SK-N-SH treated with all-trans-retinoic acid at 6 μM for 48 hours (cell line): ENCODE results near the gene ABCC4.

Experiments
- ATAC-seq: fragments of 200-7000 bp; cut with Tn5 transposase; 3 replicates; pipeline ENCODE4 v1.9.1; 2020; ENCODE audit warnings: mild to moderate bottlenecking, moderate library complexity
- ARNTL ChIP-seq: fragments of 450-650 bp; formaldehyde crosslinking; IDR thresholded peaks from 2 replicates; pipeline ENCODE4 v1.5.0; 2020; ENCODE audit warnings: low read depth, mild to moderate bottlenecking, moderate library complexity, borderline replicate concordance
- BACH2 ChIP-seq: fragments of 250-450 bp; sonication (Bioruptor Pico); IDR thresholded peaks from 2 replicates; pipeline ENCODE4 v1.9.0; 2021; ENCODE audit warnings: mild to moderate bottlenecking, borderline replicate concordance
- CSDC2 ChIP-seq: fragments of 250-450 bp; sonication (Bioruptor Pico); IDR thresholded peaks from 2 replicates; pipeline ENCODE4 v1.5.0; 2020; ENCODE audit warnings: mild to moderate bottlenecking, moderate library complexity
- ESRRG ChIP-seq: fragments of 250-450 bp; sonication (Bioruptor Pico); IDR thresholded peaks from 2 replicates; pipeline ENCODE4 v1.6.1; 2021; ENCODE audit warnings: mild to moderate bottlenecking
- GLIS3 ChIP-seq: fragments of 250-450 bp; sonication (Bioruptor Pico); IDR thresholded peaks from 2 replicates; pipeline ENCODE4 v1.5.0; 2020; ENCODE audit warnings: mild to moderate bottlenecking, moderate library complexity
- ISL1 ChIP-seq: fragments of 250-450 bp; sonication (Bioruptor Pico); IDR thresholded peaks from 2 replicates; pipeline ENCODE4 v2.1.2; 2022; ENCODE audit warnings: mild to moderate bottlenecking, moderate library complexity
- OSR1 ChIP-seq: fragments of 250-450 bp; sonication (Bioruptor Pico); IDR thresholded peaks from 2 replicates; pipeline ENCODE4 v1.8.0; 2022; ENCODE audit warnings: moderate library complexity, mild to moderate bottlenecking, inconsistent platforms
- PPARA ChIP-seq: fragments of 250-450 bp; sonication (Bioruptor Pico); IDR thresholded peaks from 2 replicates; pipeline ENCODE4 v1.5.0; 2020; ENCODE audit warnings: mild to moderate bottlenecking, borderline replicate concordance
- RARB ChIP-seq: fragments of 250-450 bp; sonication (Bioruptor Pico); IDR thresholded peaks from 2 replicates; pipeline ENCODE4 v1.8.0; 2021; ENCODE audit warnings: mild to moderate bottlenecking, moderate library complexity
- SNAI2 ChIP-seq: fragments of 250-450 bp; sonication (Bioruptor Pico); IDR thresholded peaks from 2 replicates; pipeline ENCODE4 v1.5.0; 2020; ENCODE audit warnings: mild to moderate bottlenecking, moderate library complexity
- TCF4 ChIP-seq: fragments of 250-450 bp; sonication (Bioruptor Pico); IDR thresholded peaks from 2 replicates; pipeline ENCODE4 v1.8.0; 2021; ENCODE audit warnings: mild to moderate bottlenecking, moderate library complexity, borderline replicate concordance
- TOX ChIP-seq: fragments of 250-450 bp; sonication (Bioruptor Pico); IDR thresholded peaks from 2 replicates; pipeline ENCODE4 v1.8.0; 2021; ENCODE audit warnings: mild to moderate bottlenecking, moderate library complexity, borderline replicate concordance
- ZC3H10 ChIP-seq: fragments of 250-450 bp; sonication (Bioruptor Pico); IDR thresholded peaks from 2 replicates; pipeline ENCODE4 v1.5.1; 2021; ENCODE audit warnings: mild to moderate bottlenecking, moderate library complexity
- ZFP3 ChIP-seq: fragments of 250-450 bp; sonication (Bioruptor Pico); IDR thresholded peaks from 2 replicates; pipeline ENCODE4 v1.5.0; 2020; ENCODE audit warnings: mild to moderate bottlenecking, moderate library complexity
- ZFP30 ChIP-seq: fragments of 450-650 bp; formaldehyde crosslinking; IDR thresholded peaks from 2 replicates; pipeline ENCODE4 v1.5.0; 2022; ENCODE audit warnings: mild to moderate bottlenecking, moderate library complexity
- ZNF565 ChIP-seq: fragments of 450-650 bp; formaldehyde crosslinking; conservative IDR thresholded peaks from 2 replicates; pipeline ENCODE4 v1.5.0; 2020; ENCODE audit warnings: low read depth, mild to moderate bottlenecking, moderate library complexity
- ZNF70 ChIP-seq: fragments of 450-650 bp; formaldehyde crosslinking; IDR thresholded peaks from 2 replicates; pipeline ENCODE4 v1.5.0; 2020; ENCODE audit warnings: mild to moderate bottlenecking, moderate library complexity
- TF ChIP-seq, protein P1 (sequence below): fragments of 250-450 bp; sonication (Bioruptor Pico); IDR thresholded peaks from 2 replicates; pipeline ENCODE4 v1.8.0; 2020; ENCODE audit warnings: mild to moderate bottlenecking, moderate library complexity, borderline replicate concordance
- TF ChIP-seq, protein P2 (sequence below): fragments of 250-450 bp; sonication (Bioruptor Pico); IDR thresholded peaks from 2 replicates; pipeline ENCODE4 v1.8.0; 2021; ENCODE audit warnings: low read depth, mild to moderate bottlenecking, moderate library complexity, borderline replicate concordance
- TF ChIP-seq, protein P3 (sequence below): fragments of 250-450 bp; sonication (Bioruptor Pico); IDR thresholded peaks from 2 replicates; pipeline ENCODE4 v1.5.1; 2020; ENCODE audit warnings: low read depth, mild to moderate bottlenecking, moderate library complexity
- TF ChIP-seq, protein P4 (sequence below): fragments of 250-450 bp; sonication (Bioruptor Pico); IDR thresholded peaks from 2 replicates; pipeline ENCODE4 v1.5.0; 2020; ENCODE audit warnings: mild to moderate bottlenecking, moderate library complexity

Gene ABCC4

DNA sequence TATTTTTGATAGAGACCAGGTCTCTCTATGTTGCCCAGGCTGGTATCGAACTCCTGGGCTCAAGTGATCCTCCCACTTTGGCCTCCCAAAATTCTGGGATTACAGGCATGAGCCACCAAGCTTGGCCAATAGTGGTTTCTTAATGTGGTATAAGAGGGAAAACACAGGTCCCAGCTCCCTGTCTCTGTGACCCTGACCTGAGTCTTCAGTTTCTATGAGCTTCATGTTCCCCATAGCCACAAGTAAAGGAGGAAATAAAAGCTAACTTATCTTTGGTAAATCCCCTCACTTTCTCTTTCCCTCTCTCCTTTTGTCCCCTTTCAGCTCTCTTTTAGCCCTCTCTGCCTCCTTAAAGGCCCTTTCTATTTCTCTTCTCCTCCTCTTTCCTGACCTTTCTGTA is 50.3 kb downstream of the ABCC4 start:
- TF ChIP-seq GLIS3 (CRISPR knock-in tag): no peak
- no peak for TF ChIP-seq ARNTL (CRISPR knock-in tag)
- TF ChIP-seq ZC3H10 (CRISPR knock-in tag): no peak
- no peak for TF ChIP-seq ZNF565 (CRISPR knock-in tag)
- no peak for TF ChIP-seq ZFP30 (CRISPR knock-in tag)
- no peak for TF ChIP-seq BACH2 (CRISPR knock-in tag)
- TF ChIP-seq, protein P1, sequence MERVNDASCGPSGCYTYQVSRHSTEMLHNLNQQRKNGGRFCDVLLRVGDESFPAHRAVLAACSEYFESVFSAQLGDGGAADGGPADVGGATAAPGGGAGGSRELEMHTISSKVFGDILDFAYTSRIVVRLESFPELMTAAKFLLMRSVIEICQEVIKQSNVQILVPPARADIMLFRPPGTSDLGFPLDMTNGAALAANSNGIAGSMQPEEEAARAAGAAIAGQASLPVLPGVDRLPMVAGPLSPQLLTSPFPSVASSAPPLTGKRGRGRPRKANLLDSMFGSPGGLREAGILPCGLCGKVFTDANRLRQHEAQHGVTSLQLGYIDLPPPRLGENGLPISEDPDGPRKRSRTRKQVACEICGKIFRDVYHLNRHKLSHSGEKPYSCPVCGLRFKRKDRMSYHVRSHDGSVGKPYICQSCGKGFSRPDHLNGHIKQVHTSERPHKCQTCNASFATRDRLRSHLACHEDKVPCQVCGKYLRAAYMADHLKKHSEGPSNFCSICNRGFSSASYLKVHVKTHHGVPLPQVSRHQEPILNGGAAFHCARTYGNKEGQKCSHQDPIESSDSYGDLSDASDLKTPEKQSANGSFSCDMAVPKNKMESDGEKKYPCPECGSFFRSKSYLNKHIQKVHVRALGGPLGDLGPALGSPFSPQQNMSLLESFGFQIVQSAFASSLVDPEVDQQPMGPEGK (CRISPR knock-in tag): no peak
- ATAC-seq: no peak

DNA sequence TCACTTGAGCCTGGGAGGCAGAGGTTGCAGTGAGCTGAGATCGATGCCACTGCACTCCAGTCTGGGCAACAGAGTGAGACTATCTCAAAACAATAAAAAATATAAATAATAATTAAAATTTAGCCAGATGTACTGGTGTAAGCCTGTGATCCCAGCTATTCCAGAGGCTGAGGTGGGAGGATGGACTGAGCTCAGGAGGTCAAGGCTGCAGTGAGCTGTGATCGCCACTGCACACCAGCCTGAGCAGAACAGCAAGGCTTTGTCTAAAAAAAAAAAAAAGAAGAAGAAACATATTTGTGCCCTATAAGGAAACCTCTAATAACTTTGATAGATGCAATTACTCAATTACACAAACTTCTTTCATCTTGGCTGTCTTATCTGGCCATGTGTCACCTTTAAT is 52.3 kb downstream of the ABCC4 start:
- TF ChIP-seq TOX: no peak
- TF ChIP-seq ZFP3 (CRISPR knock-in tag): no peak
- no peak for TF ChIP-seq ZNF70 (CRISPR knock-in tag)
- no peak for TF ChIP-seq ZNF565 (CRISPR knock-in tag)
- TF ChIP-seq, protein P1 (CRISPR knock-in tag): no peak
- TF ChIP-seq ARNTL (CRISPR knock-in tag): no peak
- no peak for TF ChIP-seq ZC3H10 (CRISPR knock-in tag)
- no peak for TF ChIP-seq SNAI2 (CRISPR knock-in tag)
- no peak for TF ChIP-seq ZFP30 (CRISPR knock-in tag)
- TF ChIP-seq PPARA: no peak
- no peak for TF ChIP-seq RARB (CRISPR knock-in tag)
- no peak for TF ChIP-seq ISL1 (CRISPR knock-in tag)
- TF ChIP-seq GLIS3 (CRISPR knock-in tag): no peak
- TF ChIP-seq, all 23 proteins: peak for 0
- no peak for ATAC-seq

DNA sequence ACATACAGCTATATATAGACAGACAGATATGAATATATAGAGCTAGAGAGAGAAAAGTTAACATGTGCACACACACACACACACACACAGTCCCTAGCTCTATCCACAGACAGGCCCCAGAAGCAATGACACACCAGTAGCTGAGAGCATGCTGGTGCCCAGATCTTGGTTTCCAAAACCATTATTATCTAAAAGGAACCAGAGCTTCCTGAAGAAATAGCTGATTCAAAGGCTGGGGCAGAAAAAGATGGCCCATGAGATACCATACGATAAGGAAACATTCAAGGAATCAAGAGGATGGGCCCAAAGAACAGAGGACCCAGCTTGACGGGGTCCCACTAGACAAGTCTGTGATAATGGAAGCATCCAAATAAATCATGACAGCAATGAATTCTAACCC is 53.4 kb downstream of the ABCC4 start:
- ATAC-seq: no peak
- TF ChIP-seq, protein P2, sequence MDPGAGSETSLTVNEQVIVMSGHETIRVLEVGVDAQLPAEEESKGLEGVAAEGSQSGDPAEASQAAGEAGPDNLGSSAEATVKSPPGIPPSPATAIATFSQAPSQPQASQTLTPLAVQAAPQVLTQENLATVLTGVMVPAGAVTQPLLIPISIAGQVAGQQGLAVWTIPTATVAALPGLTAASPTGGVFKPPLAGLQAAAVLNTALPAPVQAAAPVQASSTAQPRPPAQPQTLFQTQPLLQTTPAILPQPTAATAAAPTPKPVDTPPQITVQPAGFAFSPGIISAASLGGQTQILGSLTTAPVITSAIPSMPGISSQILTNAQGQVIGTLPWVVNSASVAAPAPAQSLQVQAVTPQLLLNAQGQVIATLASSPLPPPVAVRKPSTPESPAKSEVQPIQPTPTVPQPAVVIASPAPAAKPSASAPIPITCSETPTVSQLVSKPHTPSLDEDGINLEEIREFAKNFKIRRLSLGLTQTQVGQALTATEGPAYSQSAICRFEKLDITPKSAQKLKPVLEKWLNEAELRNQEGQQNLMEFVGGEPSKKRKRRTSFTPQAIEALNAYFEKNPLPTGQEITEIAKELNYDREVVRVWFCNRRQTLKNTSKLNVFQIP: no peak
- no peak for TF ChIP-seq ESRRG
- TF ChIP-seq CSDC2 (CRISPR knock-in tag): no peak
- TF ChIP-seq TCF4: no peak
- TF ChIP-seq ZFP30 (CRISPR knock-in tag): no peak
- TF ChIP-seq BACH2 (CRISPR knock-in tag): no peak
- no peak for TF ChIP-seq ZNF565 (CRISPR knock-in tag)
- no peak for TF ChIP-seq ZFP3 (CRISPR knock-in tag)
- TF ChIP-seq, protein P3, sequence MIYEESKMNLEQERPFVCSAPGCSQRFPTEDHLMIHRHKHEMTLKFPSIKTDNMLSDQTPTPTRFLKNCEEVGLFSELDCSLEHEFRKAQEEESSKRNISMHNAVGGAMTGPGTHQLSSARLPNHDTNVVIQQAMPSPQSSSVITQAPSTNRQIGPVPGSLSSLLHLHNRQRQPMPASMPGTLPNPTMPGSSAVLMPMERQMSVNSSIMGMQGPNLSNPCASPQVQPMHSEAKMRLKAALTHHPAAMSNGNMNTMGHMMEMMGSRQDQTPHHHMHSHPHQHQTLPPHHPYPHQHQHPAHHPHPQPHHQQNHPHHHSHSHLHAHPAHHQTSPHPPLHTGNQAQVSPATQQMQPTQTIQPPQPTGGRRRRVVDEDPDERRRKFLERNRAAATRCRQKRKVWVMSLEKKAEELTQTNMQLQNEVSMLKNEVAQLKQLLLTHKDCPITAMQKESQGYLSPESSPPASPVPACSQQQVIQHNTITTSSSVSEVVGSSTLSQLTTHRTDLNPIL (CRISPR knock-in tag): no peak
- no peak for TF ChIP-seq PPARA
- no peak for TF ChIP-seq TOX
- TF ChIP-seq, all 23 proteins: peak for 0

DNA sequence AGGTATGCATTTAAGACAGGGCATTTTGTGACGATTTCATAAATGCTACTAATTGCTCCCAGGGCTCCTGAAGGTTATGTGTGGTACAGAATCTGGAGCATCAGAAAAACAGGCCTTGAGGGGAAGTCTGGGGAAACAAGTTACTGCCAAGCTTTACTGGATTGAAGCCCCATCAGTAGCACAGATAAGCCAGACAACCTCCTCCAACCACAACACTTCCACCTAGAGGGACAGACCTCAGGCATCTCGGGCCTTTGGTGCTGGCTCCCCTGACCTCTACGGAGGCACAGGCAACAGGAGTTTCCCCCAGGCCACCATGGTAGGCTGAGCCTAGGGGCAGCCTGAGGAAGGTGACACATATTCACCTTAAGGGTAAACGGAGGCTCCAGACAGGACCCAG is 54.1 kb downstream of the ABCC4 start:
- no peak for ATAC-seq
- TF ChIP-seq OSR1 (CRISPR knock-in tag) (no peak), TCF4 (no peak), ZC3H10 (CRISPR knock-in tag) (no peak), BACH2 (CRISPR knock-in tag) (no peak), ZNF70 (CRISPR knock-in tag) (no peak), SNAI2 (CRISPR knock-in tag) (no peak), ESRRG (no peak), ZNF565 (CRISPR knock-in tag) (no peak), PPARA (no peak), TOX (no peak), ARNTL (CRISPR knock-in tag) (no peak)
- TF ChIP-seq, protein P2: no peak
- TF ChIP-seq, protein P1 (CRISPR knock-in tag): no peak
- TF ChIP-seq, protein P4, sequence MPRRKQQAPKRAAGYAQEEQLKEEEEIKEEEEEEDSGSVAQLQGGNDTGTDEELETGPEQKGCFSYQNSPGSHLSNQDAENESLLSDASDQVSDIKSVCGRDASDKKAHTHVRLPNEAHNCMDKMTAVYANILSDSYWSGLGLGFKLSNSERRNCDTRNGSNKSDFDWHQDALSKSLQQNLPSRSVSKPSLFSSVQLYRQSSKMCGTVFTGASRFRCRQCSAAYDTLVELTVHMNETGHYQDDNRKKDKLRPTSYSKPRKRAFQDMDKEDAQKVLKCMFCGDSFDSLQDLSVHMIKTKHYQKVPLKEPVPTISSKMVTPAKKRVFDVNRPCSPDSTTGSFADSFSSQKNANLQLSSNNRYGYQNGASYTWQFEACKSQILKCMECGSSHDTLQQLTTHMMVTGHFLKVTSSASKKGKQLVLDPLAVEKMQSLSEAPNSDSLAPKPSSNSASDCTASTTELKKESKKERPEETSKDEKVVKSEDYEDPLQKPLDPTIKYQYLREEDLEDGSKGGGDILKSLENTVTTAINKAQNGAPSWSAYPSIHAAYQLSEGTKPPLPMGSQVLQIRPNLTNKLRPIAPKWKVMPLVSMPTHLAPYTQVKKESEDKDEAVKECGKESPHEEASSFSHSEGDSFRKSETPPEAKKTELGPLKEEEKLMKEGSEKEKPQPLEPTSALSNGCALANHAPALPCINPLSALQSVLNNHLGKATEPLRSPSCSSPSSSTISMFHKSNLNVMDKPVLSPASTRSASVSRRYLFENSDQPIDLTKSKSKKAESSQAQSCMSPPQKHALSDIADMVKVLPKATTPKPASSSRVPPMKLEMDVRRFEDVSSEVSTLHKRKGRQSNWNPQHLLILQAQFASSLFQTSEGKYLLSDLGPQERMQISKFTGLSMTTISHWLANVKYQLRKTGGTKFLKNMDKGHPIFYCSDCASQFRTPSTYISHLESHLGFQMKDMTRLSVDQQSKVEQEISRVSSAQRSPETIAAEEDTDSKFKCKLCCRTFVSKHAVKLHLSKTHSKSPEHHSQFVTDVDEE (CRISPR knock-in tag): no peak
